KMS-11 (cell line): ENCODE data around the gene GIGYF2.

ENCODE experiments used
- H2AFZ ChIP-seq: fragments of 200-600 bp; sonication (generic); 2 replicates; pipeline ENCODE4 v1.6.1; 2016; ENCODE audit warnings: antibody characterized with exemption, mixed run types, low read depth
- H3K27ac ChIP-seq: fragments of 200-600 bp; sonication (generic); 2 replicates; pipeline ENCODE4 v1.6.1; 2016; ENCODE audit warnings: mild to moderate bottlenecking, mixed run types
- H3K27me3 ChIP-seq: fragments of 200-600 bp; sonication (generic); 2 replicates; pipeline ENCODE4 v1.6.1; 2017; ENCODE audit warnings: mild to moderate bottlenecking, low read depth, mixed run types, moderate library complexity; ENCODE audit not compliant: insufficient read depth
- H3K36me3 ChIP-seq: fragments of 200-600 bp; sonication (generic); 2 replicates; pipeline ENCODE4 v1.6.1; 2017; ENCODE audit warnings: mild to moderate bottlenecking, mixed run types; ENCODE audit not compliant: insufficient read depth
- H3K4me1 ChIP-seq: fragments of 200-600 bp; sonication (generic); 2 replicates; pipeline ENCODE4 v1.6.1; 2016; ENCODE audit warnings: mild to moderate bottlenecking, low read depth, mixed run types; ENCODE audit not compliant: poor library complexity, severe bottlenecking
- H3K4me2 ChIP-seq: fragments of 200-600 bp; sonication (generic); 2 replicates; pipeline ENCODE4 v1.7.0; 2016; ENCODE audit warnings: mild to moderate bottlenecking, mixed run types
- H3K4me3 ChIP-seq: fragments of 200-600 bp; sonication (generic); IDR thresholded peaks from 2 replicates; pipeline ENCODE4 v1.6.1; 2017; ENCODE audit warnings: low read depth, low read length, mixed read lengths; ENCODE audit not compliant: insufficient read depth
- H3K79me2 ChIP-seq: fragments of 200-600 bp; sonication (generic); 2 replicates; pipeline ENCODE4 v1.6.1; 2016; ENCODE audit warnings: low read depth, mixed run types; ENCODE audit not compliant: insufficient read depth
- H3K9ac ChIP-seq: fragments of 200-600 bp; sonication (generic); 2 replicates; pipeline ENCODE4 v1.6.1; 2016; ENCODE audit warnings: mild to moderate bottlenecking, mixed run types
- H4K20me1 ChIP-seq: fragments of 200-600 bp; sonication (generic); 2 replicates; pipeline ENCODE4 v1.6.1; 2016; ENCODE audit warnings: mild to moderate bottlenecking, mixed run types; ENCODE audit not compliant: insufficient read depth
- TF ChIP-seq, protein P1 (sequence below): fragments of 200-600 bp; sonication (generic); conservative IDR thresholded peaks from 2 replicates; pipeline ENCODE4 v1.6.1; 2017; ENCODE audit warnings: low read depth, mild to moderate bottlenecking, antibody characterized with exemption, low read length, moderate library complexity, mixed read lengths

Gene GIGYF2

DNA sequence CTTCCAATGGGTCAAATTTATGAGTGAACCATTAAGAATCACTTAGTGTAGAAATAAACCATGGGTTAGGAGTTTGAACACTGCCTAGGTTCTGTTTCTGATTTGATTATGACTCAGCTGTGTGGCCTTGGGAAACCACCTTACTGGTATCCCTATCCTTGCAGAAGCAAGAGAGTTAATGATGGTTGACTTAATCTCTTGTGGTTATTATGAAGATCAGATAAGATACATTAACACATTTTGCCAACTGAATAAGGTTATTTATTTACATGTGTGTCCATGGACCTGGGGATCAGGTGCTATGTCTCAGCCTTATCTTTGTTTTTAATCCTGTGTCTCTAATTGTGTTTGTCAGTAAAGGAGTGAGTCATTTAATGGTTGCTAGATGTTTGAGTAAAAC lies 84.6 kb downstream of the GIGYF2 start:
- Histone ChIP-seq H3K36me3 (no peaks in the 10 kb centered on the region), H3K4me3 (no peak overlapping the region), H2AFZ (no peak overlapping the region), H3K9ac (peak overlapping the region; percentile 35; the same call in 1 of the 2 replicates), H4K20me1 (no peaks in the 10 kb centered on the region), H3K27me3 (no peaks in the 10 kb centered on the region), H3K4me1 (peaks cover 41% of the 10 kb centered on the region), H3K79me2 (no peaks in the 10 kb centered on the region), H3K27ac (peak overlapping the region; percentile 84), H3K4me2 (peak overlapping the region; percentile 64; the same call in 1 of the 2 replicates)
- TF ChIP-seq, protein P1, sequence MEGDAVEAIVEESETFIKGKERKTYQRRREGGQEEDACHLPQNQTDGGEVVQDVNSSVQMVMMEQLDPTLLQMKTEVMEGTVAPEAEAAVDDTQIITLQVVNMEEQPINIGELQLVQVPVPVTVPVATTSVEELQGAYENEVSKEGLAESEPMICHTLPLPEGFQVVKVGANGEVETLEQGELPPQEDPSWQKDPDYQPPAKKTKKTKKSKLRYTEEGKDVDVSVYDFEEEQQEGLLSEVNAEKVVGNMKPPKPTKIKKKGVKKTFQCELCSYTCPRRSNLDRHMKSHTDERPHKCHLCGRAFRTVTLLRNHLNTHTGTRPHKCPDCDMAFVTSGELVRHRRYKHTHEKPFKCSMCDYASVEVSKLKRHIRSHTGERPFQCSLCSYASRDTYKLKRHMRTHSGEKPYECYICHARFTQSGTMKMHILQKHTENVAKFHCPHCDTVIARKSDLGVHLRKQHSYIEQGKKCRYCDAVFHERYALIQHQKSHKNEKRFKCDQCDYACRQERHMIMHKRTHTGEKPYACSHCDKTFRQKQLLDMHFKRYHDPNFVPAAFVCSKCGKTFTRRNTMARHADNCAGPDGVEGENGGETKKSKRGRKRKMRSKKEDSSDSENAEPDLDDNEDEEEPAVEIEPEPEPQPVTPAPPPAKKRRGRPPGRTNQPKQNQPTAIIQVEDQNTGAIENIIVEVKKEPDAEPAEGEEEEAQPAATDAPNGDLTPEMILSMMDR, result no peak

DNA sequence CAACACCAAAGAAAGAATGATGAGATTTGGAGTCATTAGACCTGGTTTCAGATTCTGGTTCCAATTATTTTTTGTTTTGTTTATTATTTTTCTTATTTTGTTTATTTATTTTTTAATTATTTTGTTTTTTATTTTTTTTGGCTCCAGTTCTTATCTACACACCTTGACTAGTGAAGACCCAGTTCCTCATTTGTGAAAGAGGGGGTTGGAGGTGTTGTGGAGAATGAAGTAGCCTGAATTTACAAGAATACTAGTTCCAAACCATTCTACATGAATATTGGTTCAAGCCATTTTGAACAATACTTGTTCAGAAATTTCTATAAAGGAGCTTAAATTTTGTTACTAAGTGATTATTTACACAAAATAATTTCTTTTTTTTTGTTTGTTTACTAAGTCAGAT lies 86.1 kb downstream of the GIGYF2 start:
- TF ChIP-seq, protein P1, result no peak
- Histone ChIP-seq H3K79me2 (peaks cover 3% of the 10 kb centered on the region; the same call in 1 of the 2 replicates), H3K9ac (no peak overlapping the region), H2AFZ (no peak overlapping the region), H3K4me1 (peaks cover 41% of the 10 kb centered on the region), H3K36me3 (no peaks in the 10 kb centered on the region), H3K4me3 (no peak overlapping the region), H3K27me3 (no peaks in the 10 kb centered on the region), H4K20me1 (no peaks in the 10 kb centered on the region), H3K4me2 (no peak overlapping the region), H3K27ac (no peak overlapping the region)

DNA sequence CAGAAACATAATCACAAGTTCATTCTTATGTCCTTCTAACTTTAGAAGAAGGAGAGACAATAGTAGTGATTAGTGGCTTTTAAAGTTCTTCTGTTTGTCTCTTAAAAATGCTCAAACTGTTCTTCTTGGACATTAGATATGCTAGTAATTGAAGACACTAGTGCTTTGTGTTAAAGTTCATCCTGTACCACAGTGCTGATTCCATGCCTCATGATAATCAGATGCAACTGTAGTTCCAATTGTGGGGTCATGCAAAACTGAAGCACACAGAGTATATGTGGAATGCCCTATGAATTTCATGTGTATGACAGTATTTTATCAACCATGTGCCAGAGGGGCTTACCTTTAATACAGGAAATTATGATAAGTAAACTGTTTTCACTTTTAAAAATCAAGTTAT lies 90.7 kb downstream of the GIGYF2 start:
- no peak overlapping the region for H3K9ac ChIP-seq
- TF ChIP-seq, protein P1, result no peak
- peaks cover 8% of the 10 kb centered on the region; the same call in 1 of the 2 replicates for H3K36me3 ChIP-seq
- peaks cover 3% of the 10 kb centered on the region; the same call in 1 of the 2 replicates for H3K79me2 ChIP-seq
- H3K4me3 ChIP-seq, result no peak overlapping the region
- no peak overlapping the region for H2AFZ ChIP-seq
- no peaks in the 10 kb centered on the region for H4K20me1 ChIP-seq
- no peak overlapping the region for H3K27ac ChIP-seq
- H3K27me3 ChIP-seq, result no peaks in the 10 kb centered on the region
- peaks cover 3% of the 10 kb centered on the region for H3K4me1 ChIP-seq
- no peak overlapping the region for H3K4me2 ChIP-seq

DNA sequence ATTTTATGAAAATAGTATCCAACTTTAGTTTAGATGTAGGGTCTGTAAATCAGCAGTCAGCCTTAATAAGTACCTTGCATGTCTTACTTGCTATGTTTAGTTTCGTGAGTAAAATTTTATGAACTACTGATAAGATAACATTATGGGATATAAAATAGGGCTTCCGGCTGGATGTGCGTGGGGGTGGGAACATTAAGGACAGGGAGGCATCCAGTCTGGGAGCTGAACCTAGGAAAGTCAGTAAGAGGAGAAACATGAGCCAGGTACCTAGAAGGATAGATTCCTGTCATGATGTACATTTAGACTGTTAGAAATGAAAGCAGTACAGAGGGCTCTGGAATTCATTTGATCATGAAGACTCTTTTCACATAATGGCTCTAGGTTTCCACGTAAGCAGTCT lies 92.0 kb downstream of the GIGYF2 start:
- H3K27ac ChIP-seq, result no peak overlapping the region
- TF ChIP-seq, protein P1, result no peak
- no peak overlapping the region for H3K9ac ChIP-seq
- no peak overlapping the region for H2AFZ ChIP-seq
- no peaks in the 10 kb centered on the region for H3K4me1 ChIP-seq
- no peak overlapping the region for H3K4me2 ChIP-seq
- peaks cover 8% of the 10 kb centered on the region; the same call in 1 of the 2 replicates for H3K36me3 ChIP-seq
- no peaks in the 10 kb centered on the region for H4K20me1 ChIP-seq
- H3K4me3 ChIP-seq, result no peak overlapping the region
- H3K27me3 ChIP-seq, result no peaks in the 10 kb centered on the region
- peaks cover 3% of the 10 kb centered on the region; the same call in 1 of the 2 replicates for H3K79me2 ChIP-seq
